Endothelial cell of umbilical vein (primary cell): ENCODE measurements around the gene HDAC4. TPM values are rescaled to one million over a fixed set of nuclear protein-coding genes. Genes with fewer than 3 reads are reported as not detected.
A peak's percentile ranks its signal among the peaks of the same experiment; 100 is the strongest.

ENCODE experiments used
- BruUV-seq: library from RNA; stranded (reverse); fragments of 400-500 nt; replicated peaks from 2 replicates; lab custom pipeline; 2021; lab: Mats Ljungman, UMichigan
- CTCF ChIA-PET: fragments of 300-600, 350-600 bp; sonication (Branson Sonifier 250); formaldehyde crosslinking; loops from one replicate; lab custom pipeline; 2021; ENCODE audit warnings: antibody characterized with exemption, inconsistent platforms; lab: Charles Lee
- POLR2A ChIA-PET: fragments of 300-600, 350-600 bp; sonication (Branson Sonifier 250); formaldehyde crosslinking; loops from one replicate; lab custom pipeline; 2021; ENCODE audit warnings: antibody characterized with exemption, inconsistent platforms; lab: Charles Lee
- DNase-seq: peaks from one replicate; pipeline ENCODE4 v3.0.0-alpha.2; 2011; ENCODE audit warnings: low read depth, low spot score
- FAIRE-seq: peaks from 2 replicates; lab custom pipeline; 2011; peaks lifted over from hg19 to GRCh38; lab: Jason Lieb, UNC
- H2AFZ ChIP-seq: 2 replicates; pipeline ENCODE4 v1.6.0; 2012; ENCODE audit warnings: low read depth, low read length, control low read depth, inconsistent platforms
- H3K27ac ChIP-seq: 2 replicates; pipeline ENCODE4 v1.5.1; 2011; ENCODE audit warnings: low read depth, mild to moderate bottlenecking, control low read depth, low read length, moderate library complexity; ENCODE audit not compliant: insufficient read depth
- H3K27me3 ChIP-seq, 2 experiments: 2 replicates each; pipeline versions ENCODE4 v1.6.0 to v1.6.1; 2011; ENCODE audit warnings: low read length in 2 of 2, mixed read lengths in 1 of 2; ENCODE audit not compliant: control insufficient read depth in 2 of 2, insufficient read depth in 2 of 2
- H3K36me3 ChIP-seq, 2 experiments: 2 replicates in 1 of 2; 3 replicates in 1 of 2; pipeline ENCODE4 v1.5.1; 2011; ENCODE audit warnings: low read length in 2 of 2, mild to moderate bottlenecking in 1 of 2, moderate library complexity in 1 of 2; ENCODE audit not compliant: control insufficient read depth in 2 of 2, insufficient read depth in 2 of 2; ENCODE audit errors: extremely low read depth in 1 of 2
- H3K4me1 ChIP-seq: 3 replicates; pipeline ENCODE4 v1.5.1; 2011; ENCODE audit warnings: mild to moderate bottlenecking, low read length; ENCODE audit not compliant: control insufficient read depth, insufficient read depth; ENCODE audit errors: extremely low read depth
- H3K4me2 ChIP-seq: 2 replicates; pipeline ENCODE4 v1.6.1; 2011; ENCODE audit warnings: low read length, control low read depth, mixed read lengths; ENCODE audit not compliant: insufficient read depth
- H3K4me3 ChIP-seq, 3 experiments: fragments of 200-600 bp in 1 of 3; sonication (generic), shearing (Covaris generic) in 1 of 3; replicated peaks in 1 of 3; 2 replicates each; pipeline ENCODE4 v1.5.1; 2011 to 2016; ENCODE audit warnings: control low read depth in 3 of 3, low read length in 3 of 3, mild to moderate bottlenecking in 2 of 3, inconsistent platforms in 1 of 3, low read depth in 1 of 3, moderate library complexity in 1 of 3; ENCODE audit not compliant: insufficient read depth in 1 of 3
- H3K79me2 ChIP-seq: 2 replicates; pipeline ENCODE4 v1.6.0; 2012; ENCODE audit warnings: low read length, inconsistent platforms; ENCODE audit not compliant: control insufficient read depth, insufficient read depth
- H3K9ac ChIP-seq: replicated peaks from 2 replicates; pipeline ENCODE3; 2011; ENCODE audit warnings: low read length, control low read depth; ENCODE audit not compliant: insufficient read depth; ENCODE audit errors: extremely low read depth
- H3K9me1 ChIP-seq: replicated peaks from 3 replicates; pipeline ENCODE4 v1.6.0; 2011; ENCODE audit warnings: mild to moderate bottlenecking, low read length; ENCODE audit not compliant: control insufficient read depth, insufficient read depth; ENCODE audit errors: extremely low read depth
- H3K9me3 ChIP-seq: replicated peaks from 2 replicates; pipeline ENCODE4 v1.5.1; 2012; ENCODE audit warnings: low read length, inconsistent platforms; ENCODE audit not compliant: control insufficient read depth, insufficient read depth
- H4K20me1 ChIP-seq: replicated peaks from 2 replicates; pipeline ENCODE3; 2011; ENCODE audit warnings: mild to moderate bottlenecking, low read length; ENCODE audit not compliant: control insufficient read depth, insufficient read depth; ENCODE audit errors: extremely low read depth
- EZH2 ChIP-seq: IDR thresholded peaks from 2 replicates; pipeline ENCODE4 v1.6.1; 2012; ENCODE audit warnings: borderline replicate concordance, low read depth, mild to moderate bottlenecking, moderate library complexity, low read length, inconsistent platforms; ENCODE audit not compliant: severe bottlenecking
- FOS ChIP-seq: IDR thresholded peaks from 2 replicates; pipeline ENCODE4 v1.6.1; 2011; ENCODE audit warnings: mild to moderate bottlenecking, low read length, moderate library complexity, borderline replicate concordance; ENCODE audit not compliant: insufficient read depth
- MYC ChIP-seq: IDR thresholded peaks from one replicate; pipeline ENCODE4 v1.6.1; 2011; ENCODE audit warnings: mild to moderate bottlenecking, low read depth, low read length
- POLR2A ChIP-seq: IDR thresholded peaks from 2 replicates; pipeline ENCODE4 v1.6.1; 2012; ENCODE audit warnings: low read depth, mild to moderate bottlenecking, control low read depth, low read length
- POLR2AphosphoS5 ChIP-seq: IDR thresholded peaks from 2 replicates; pipeline ENCODE4 v1.6.1; 2012; ENCODE audit warnings: low read depth, mild to moderate bottlenecking, control low read depth, low read length, moderate library complexity; ENCODE audit not compliant: insufficient read depth
- dilution Hi-C: fragments of 300-500 bp; cut with MboI; formaldehyde crosslinking; loops from one replicate; pipeline ENCODE4 v1.15.0; 2019; ENCODE audit warnings: low sequenced_read_pairs; ENCODE audit not compliant: extremely low pct_ligation_motif_present
- intact Hi-C: fragments of 100-400 bp; cut with micrococcal nuclease; formaldehyde crosslinking; loops from one replicate; pipeline ENCODE4 v1.10.0; 2022
- polyA plus RNA-seq, 4 experiments: library from polyadenylated mRNA; depleted of rRNA in 3 of 4; stranded (reverse) in 3 of 4; unstranded in 1 of 4; fragments of >200 nt; gene quantifications; 2 replicates each; pipeline versions ENCODE4 v1.2.1 to v1.2.3, GENCODE V29; 2011 to 2012; ENCODE audit warnings: missing spikeins in 1 of 4
- total RNA-seq: library from RNA; stranded (reverse); gene quantifications from 2 replicates; pipeline ENCODE4 v1.2.3, GENCODE V29; 2021
- TF ChIP-seq, protein P1 (sequence below), 2 donors: IDR thresholded peaks; 1 replicate in 1 of 2; 2 replicates in 1 of 2; pipeline ENCODE4 v1.5.1; 2011; ENCODE audit warnings: low read length in 2 of 2, mild to moderate bottlenecking in 2 of 2, moderate library complexity in 2 of 2, control low read depth in 1 of 2, inconsistent platforms in 1 of 2, low read depth in 1 of 2; ENCODE audit not compliant: insufficient read depth in 1 of 2; ENCODE audit errors: extremely low read depth in 1 of 2

The HDAC4 gene
- total and polyA plus RNA-seq, 2 donors (not counting 3 experiments of a cell fraction or from before 2014, with no cell fraction given): 13.4 to 33.0 TPM

- Histone ChIP-seq H3K4me2 (peak overlapping the region; percentile 35), H3K27me3 (no peaks in the 10 kb centered on the region), H3K9me3 (no peaks in the 10 kb centered on the region), H3K27ac (no peak overlapping the region), H3K4me1 (peaks cover 15% of the 10 kb centered on the region), H2AFZ (peak overlapping the region; percentile 34), H3K4me3 (no peak overlapping the region), H3K79me2 (no peaks in the 10 kb centered on the region), H3K9me1 (no peaks in the 10 kb centered on the region), H4K20me1 (no peaks in the 10 kb centered on the region), H3K9ac (no peak overlapping the region), H3K36me3 (no peaks in the 10 kb centered on the region)
- POLR2A ChIA-PET: no interaction called here
- peak; percentile 35 for DNase-seq
- TF ChIP-seq POLR2AphosphoS5 (no peak), POLR2A (no peak), MYC (no peak), EZH2 (no peak), FOS (no peak)
- TF ChIP-seq, protein P1, sequence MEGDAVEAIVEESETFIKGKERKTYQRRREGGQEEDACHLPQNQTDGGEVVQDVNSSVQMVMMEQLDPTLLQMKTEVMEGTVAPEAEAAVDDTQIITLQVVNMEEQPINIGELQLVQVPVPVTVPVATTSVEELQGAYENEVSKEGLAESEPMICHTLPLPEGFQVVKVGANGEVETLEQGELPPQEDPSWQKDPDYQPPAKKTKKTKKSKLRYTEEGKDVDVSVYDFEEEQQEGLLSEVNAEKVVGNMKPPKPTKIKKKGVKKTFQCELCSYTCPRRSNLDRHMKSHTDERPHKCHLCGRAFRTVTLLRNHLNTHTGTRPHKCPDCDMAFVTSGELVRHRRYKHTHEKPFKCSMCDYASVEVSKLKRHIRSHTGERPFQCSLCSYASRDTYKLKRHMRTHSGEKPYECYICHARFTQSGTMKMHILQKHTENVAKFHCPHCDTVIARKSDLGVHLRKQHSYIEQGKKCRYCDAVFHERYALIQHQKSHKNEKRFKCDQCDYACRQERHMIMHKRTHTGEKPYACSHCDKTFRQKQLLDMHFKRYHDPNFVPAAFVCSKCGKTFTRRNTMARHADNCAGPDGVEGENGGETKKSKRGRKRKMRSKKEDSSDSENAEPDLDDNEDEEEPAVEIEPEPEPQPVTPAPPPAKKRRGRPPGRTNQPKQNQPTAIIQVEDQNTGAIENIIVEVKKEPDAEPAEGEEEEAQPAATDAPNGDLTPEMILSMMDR (IDR thresholded peaks at IDR 0.05; ENCODE audit: extremely low read depth in 1 of 2, insufficient read depth in 1 of 2, low read depth in 1 of 2, low read length in 2 of 2): no peak
- no peak for FAIRE-seq
- dilution Hi-C loops: no loop called here
- BruUV-seq: no TSS peak
- CTCF ChIA-PET: no interaction called here
- intact Hi-C loops: no loop called here
Measured at GRCh38 chr2:239316562-239317465, 84.0 kb downstream of the HDAC4 start.
